ENCODE results near the gene DDX17. TPM values are rescaled to one million over a fixed set of nuclear protein-coding genes. Genes with fewer than 3 reads are reported as not detected.

The DDX17 gene
- total RNA-seq, 2 donors from 2014 or later: 161 to 178 TPM

DNA sequence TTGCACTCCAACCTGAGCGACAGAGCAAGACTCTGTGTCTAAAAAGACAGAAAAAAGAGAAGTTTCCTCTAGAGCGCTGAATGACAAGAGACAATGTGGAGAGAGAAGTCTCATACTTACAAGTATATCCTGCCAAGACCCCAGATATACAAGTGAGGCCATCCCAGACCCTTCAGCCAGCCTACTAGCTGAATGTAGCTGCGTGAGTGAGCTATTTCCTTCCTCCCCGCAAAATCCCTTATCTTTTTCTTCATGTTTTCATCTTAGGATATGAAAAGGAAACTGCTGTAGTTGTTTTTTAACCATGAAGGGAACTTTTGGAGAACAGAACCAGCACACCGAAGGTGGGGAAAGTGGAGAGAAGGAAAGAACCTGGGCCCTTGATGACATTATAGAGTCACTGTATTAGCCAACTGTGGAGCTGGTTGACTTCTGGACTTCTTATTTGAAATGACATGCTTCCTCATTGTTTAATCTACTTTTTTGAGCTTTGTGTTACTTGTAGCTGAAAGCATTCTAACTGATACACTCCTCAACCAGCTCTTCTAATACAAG is 4.4 kb upstream of the DDX17 start:
- no peak for DNase-seq (ENCODE audit: low spot score)
- Histone ChIP-seq H3K4me3 (no peak overlapping the region), H3K27me3 (no peaks in the 10 kb centered on the region), H3K9me3 (no peaks in the 10 kb centered on the region), H3K27ac (no peak overlapping the region), H3K4me1 (peaks cover 0 to 5% of the 10 kb centered on the region in 2 donors), H3K36me3 (no peaks in the 10 kb centered on the region)
- TF ChIP-seq CTCF (IDR thresholded peaks at IDR 0.05): no peak

DNA sequence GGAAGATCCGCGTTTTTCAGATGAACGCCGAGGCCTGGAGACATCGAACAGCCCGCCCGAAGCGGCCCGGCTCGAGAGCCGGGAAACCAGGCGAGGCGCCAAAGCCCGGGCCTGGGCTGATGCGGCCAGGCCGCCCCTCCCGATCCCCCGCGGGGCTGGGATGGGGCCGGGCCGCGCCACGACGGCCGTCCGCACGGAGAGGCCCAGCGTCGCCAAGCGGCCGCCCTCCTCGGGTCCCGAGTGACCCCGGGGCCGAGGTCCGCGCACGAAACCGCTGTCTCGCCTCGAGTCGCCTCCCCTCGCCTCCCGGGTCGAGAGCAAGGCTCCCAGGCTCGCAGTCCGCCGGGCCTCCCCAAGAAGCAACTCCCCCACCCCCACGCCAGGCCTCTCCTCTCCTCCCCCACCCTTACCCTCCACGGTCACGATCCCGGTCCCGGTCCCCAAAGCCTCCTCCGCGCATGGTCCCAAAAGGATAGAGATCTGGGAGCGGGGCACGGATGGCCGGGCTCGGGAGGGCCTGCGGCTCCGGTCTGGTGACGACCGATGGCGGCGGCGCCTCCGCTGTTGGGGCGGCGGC is 482 bp downstream of the DDX17 start:
- Histone ChIP-seq H3K4me1 (peaks cover 0 to 41% of the 10 kb centered on the region in 2 donors), H3K27me3 (no peaks in the 10 kb centered on the region), H3K4me3 (peak overlapping the region; percentile 84 to 93), H3K9me3 (no peaks in the 10 kb centered on the region), H3K36me3 (peaks cover 13% of the 10 kb centered on the region), H3K27ac (peak overlapping the region; percentile 100)
- peak; percentile 67 for DNase-seq (ENCODE audit: low spot score)
- no peak for TF ChIP-seq CTCF (IDR thresholded peaks at IDR 0.05)

DNA sequence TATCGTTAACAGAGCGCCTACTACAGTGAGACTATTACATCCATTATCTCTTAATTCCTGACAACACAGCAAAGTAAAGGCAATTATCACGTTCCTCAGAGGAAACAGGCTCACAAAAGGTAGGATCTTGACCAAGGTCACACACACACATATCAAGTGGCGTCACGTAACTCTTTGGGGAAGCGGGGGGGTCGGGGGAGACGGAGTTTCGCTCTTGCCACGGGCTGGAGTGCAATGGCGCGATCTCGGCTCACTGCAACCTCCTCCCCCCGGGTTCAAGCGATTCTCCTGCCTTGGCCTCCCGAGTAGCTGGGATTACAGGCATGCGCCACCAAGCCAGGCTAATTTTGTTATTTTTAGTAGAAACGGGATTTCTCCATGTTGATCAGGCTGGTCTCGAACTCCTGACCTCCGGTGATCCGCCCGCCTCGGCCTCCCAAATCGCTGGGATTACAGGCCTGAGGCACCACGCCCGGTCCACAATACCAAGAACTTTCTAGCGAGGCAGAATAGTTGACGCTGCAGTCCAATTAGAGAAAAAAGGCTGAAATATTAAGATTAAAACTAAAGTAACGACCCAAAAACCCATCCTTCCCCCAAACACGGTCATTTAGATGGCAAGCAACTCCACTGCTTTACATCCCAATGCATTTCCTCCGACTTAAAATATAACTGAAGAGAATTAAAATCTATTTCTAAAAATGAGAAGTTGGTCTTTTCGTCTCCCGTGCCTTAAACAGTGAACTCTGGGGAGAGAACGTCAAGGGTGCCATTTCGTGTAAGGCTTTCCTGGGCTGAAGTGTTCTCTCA is 1.2 kb downstream of the DDX17 start:
- peak overlapping the region; percentile 84 to 93 for H3K4me3 ChIP-seq
- no peak for TF ChIP-seq CTCF (IDR thresholded peaks at IDR 0.05)
- peaks cover 19% of the 10 kb centered on the region for H3K36me3 ChIP-seq
- H3K4me1 ChIP-seq: peaks cover 0 to 41% of the 10 kb centered on the region in 2 donors
- H3K9me3 ChIP-seq: no peaks in the 10 kb centered on the region
- H3K27me3 ChIP-seq: no peaks in the 10 kb centered on the region
- peak overlapping the region; percentile 100 for H3K27ac ChIP-seq
- no peak for DNase-seq (ENCODE audit: low spot score)

GRCh38 chr22:38503021-38503420 is 3.1 kb downstream of the DDX17 start:
- Histone ChIP-seq H3K27ac (peak overlapping the region in 1 of 2 donors; percentile 100), H3K36me3 (peaks cover 38% of the 10 kb centered on the region), H3K9me3 (no peaks in the 10 kb centered on the region), H3K27me3 (no peaks in the 10 kb centered on the region), H3K4me1 (peaks cover 0 to 41% of the 10 kb centered on the region in 2 donors), H3K4me3 (peak overlapping the region in 1 of 2 donors; percentile 93)
- DNase-seq (ENCODE audit: low spot score): no peak
- TF ChIP-seq CTCF (IDR thresholded peaks at IDR 0.05): no peak

GRCh38 chr22:38501797-38502672 is 4.1 kb downstream of the DDX17 start:
- no peak for DNase-seq (ENCODE audit: low spot score)
- H3K9me3 ChIP-seq: no peaks in the 10 kb centered on the region
- no peak for TF ChIP-seq CTCF (IDR thresholded peaks at IDR 0.05)
- H3K4me1 ChIP-seq: peaks cover 0 to 39% of the 10 kb centered on the region in 2 donors
- H3K27ac ChIP-seq: peak overlapping the region in 1 of 2 donors; percentile 100
- H3K27me3 ChIP-seq: no peaks in the 10 kb centered on the region
- H3K36me3 ChIP-seq: peaks cover 48% of the 10 kb centered on the region
- H3K4me3 ChIP-seq: no peak overlapping the region

All from right atrium auricular region (tissue), 2 donors.